Activated naive CD4-positive, alpha-beta T cell treated with anti-CD3 and anti-CD28 coated beads for 36 hours (primary cell): Measurements from ENCODE around the gene MON1A. TPM values are rescaled to one million over a fixed set of nuclear protein-coding genes. Genes with fewer than 3 reads are reported as not detected.

ENCODE experiments used
- CTCF ChIA-PET: fragments of 350-600 bp; sonication (Branson Sonifier 250); formaldehyde crosslinking; loops from one replicate; lab custom pipeline; 2021; ENCODE audit warnings: antibody characterized with exemption; lab: Charles Lee
- DNase-seq: peaks from one replicate; pipeline ENCODE4 v3.0.0-alpha.2; 2020
- H3K27ac Mint-ChIP-seq: one replicate; pipeline ENCODE4 v1.8.0; 2021; ENCODE audit warnings: mild to moderate bottlenecking, mixed read lengths
- H3K27me3 Mint-ChIP-seq: one replicate; pipeline ENCODE4 v1.8.0; 2021; ENCODE audit warnings: low read depth, mixed read lengths
- H3K36me3 Mint-ChIP-seq: one replicate; pipeline ENCODE4 v1.8.0; 2021; ENCODE audit warnings: low read depth, mixed read lengths
- H3K4me1 Mint-ChIP-seq: one replicate; pipeline ENCODE4 v1.8.0; 2021; ENCODE audit warnings: low read depth, mixed read lengths
- H3K4me3 Mint-ChIP-seq: one replicate; pipeline ENCODE4 v1.8.0; 2021; ENCODE audit warnings: mild to moderate bottlenecking, moderate library complexity, mixed read lengths
- H3K9me3 Mint-ChIP-seq: one replicate; pipeline ENCODE4 v1.8.0; 2021; ENCODE audit warnings: mixed read lengths
- intact Hi-C: fragments of 100-400 bp; cut with micrococcal nuclease; formaldehyde crosslinking; loops from one replicate; pipeline ENCODE4 v1.15.1; 2023
- total RNA-seq, 2 experiments: library from RNA; stranded (reverse); gene quantifications; one replicate each; pipeline ENCODE4 v1.2.3, GENCODE V29; 2021

The MON1A gene
- total RNA-seq, 2 experiments from 2014 or later, result 5.4 to 5.9 TPM

DNA sequence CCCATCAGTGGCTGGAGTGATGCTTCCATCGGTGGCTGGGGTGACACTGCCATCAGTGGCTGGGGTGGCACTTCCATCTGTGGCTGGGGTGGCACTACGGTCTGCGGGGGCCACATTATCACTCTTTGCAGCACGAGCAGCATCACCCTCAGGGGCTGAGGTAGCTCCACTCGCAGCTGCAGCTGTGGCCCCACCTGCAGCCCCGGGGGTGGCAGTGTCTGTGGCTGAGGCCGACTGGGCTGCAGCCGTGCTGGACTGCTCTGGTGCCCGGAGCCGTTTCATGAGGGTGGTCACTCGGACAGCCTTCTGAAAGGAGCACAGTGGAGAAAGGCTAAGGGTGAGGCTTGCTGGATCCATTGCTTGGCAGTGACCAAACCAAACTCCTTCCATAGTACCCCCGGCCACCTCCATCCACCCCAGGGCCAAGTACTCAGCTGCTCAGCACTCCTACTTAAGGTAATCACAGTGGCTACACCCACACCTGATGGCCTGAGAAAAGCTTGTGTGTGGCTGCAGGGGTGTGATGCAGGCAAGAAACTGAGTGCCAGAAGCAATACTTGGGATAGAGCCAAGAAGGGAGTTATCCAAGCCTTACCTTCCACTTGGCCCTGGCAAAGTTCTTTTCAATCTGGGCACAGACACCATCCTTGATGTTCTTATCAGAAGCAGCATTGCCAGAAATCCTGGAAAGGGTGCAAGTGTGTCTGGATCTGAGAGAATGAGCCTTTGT lies 69.9 kb downstream of the MON1A start:
- Mint-ChIP-seq H3K36me3 (no peaks in the 10 kb centered on the region), H3K4me1 (peaks cover 11% of the 10 kb centered on the region), H3K27ac (no peak overlapping the region), H3K9me3 (no peaks in the 10 kb centered on the region), H3K4me3 (no peak overlapping the region), H3K27me3 (peaks cover 3% of the 10 kb centered on the region)
- DNase-seq, result no peak
- intact Hi-C loops, result no loop called here
- CTCF ChIA-PET, result interaction anchor here (1.4 kb wide), 1 partner anchor 20 kb away, joined by 4 read pairs; no protein-coding TSS in a partner anchor

Other genes with a start within 250 kb of the MON1A start
- 10 to 100 TPM; 10.7 to 13.1 TPM for gene MST1, start 240.3 kb downstream of the MON1A start, total RNA-seq
- 10 to 100 TPM; 20.3 to 21.5 TPM for gene RNF123, start 240.3 kb downstream of the MON1A start, total RNA-seq
- gene AMIGO3, start 210.1 kb downstream of the MON1A start, total RNA-seq, result not detected
- gene GMPPB, start 205.9 kb downstream of the MON1A start, total RNA-seq, result 10 to 100 TPM; 25.6 to 27.4 TPM
- gene IP6K1, start 143.3 kb downstream of the MON1A start, total RNA-seq, result 10 to 100 TPM; 18.3 to 20.3 TPM
- gene CDHR4, start 129.9 kb downstream of the MON1A start, total RNA-seq, result not detected
- under 1 TPM; 0.33 to 0.37 TPM for gene INKA1, start 126.5 kb downstream of the MON1A start, total RNA-seq
- 10 to 100 TPM; 93.5 to 97.7 TPM for gene UBA7, start 115.9 kb downstream of the MON1A start, total RNA-seq
- 10 to 100 TPM; 21.5 to 25.7 TPM for gene TRAIP, start 73.2 kb downstream of the MON1A start, total RNA-seq
- gene CAMKV, start 59.9 kb downstream of the MON1A start, total RNA-seq, result under 1 TPM; 0.69 to 0.86 TPM
- under 1 TPM; 0.27 to 0.41 TPM for gene MST1R, start 25.9 kb downstream of the MON1A start, total RNA-seq
- gene RBM6, start 10.3 kb upstream of the MON1A start, total RNA-seq, result 10 to 100 TPM; 89.1 to 98.2 TPM
- gene RBM5, start 159.1 kb upstream of the MON1A start, total RNA-seq, result 100 to 1,000 TPM; 124 to 129 TPM
- gene SEMA3F, start 225.5 kb upstream of the MON1A start, total RNA-seq, result not detected